GM18951 (cell line): ENCODE measurements around the gene EMC8.

Experiments
- POLR2A ChIP-seq: IDR thresholded peaks from 4 replicates; pipeline ENCODE4 v1.6.1; 2011; ENCODE audit warnings: mild to moderate bottlenecking; ENCODE audit not compliant: insufficient read length, insufficient read depth; ENCODE audit errors: extremely low read depth
- in situ Hi-C: fragments of 300-500 bp; cut with MboI; formaldehyde crosslinking; loops from one replicate; pipeline ENCODE4 v1.12.0; 2022; ENCODE audit warnings: low sequenced_read_pairs, mixed read lengths, inconsistent platforms; ENCODE audit not compliant: unreplicated experiment

Gene EMC8

GRCh38 chr16:85800321-85800669 lies 951 bp upstream of the EMC8 start:
- no peak for TF ChIP-seq POLR2A
- in situ Hi-C loops, result loop anchor here (25.0 kb wide), 1 partner anchor 712 kb away; the partner anchor contains the start of gene FOXF1

- in situ Hi-C loops, result no loop called here
- TF ChIP-seq POLR2A, result no peak
Observed at GRCh38 chr16:85798901-85799496, 345 bp downstream of the EMC8 start.

- in situ Hi-C loops, result no loop called here
- no peak for TF ChIP-seq POLR2A
Observed at GRCh38 chr16:85798283-85798776, 1.0 kb downstream of the EMC8 start.

GRCh38 chr16:85796599-85796998 lies 2.7 kb downstream of the EMC8 start:
- TF ChIP-seq POLR2A, result no peak
- in situ Hi-C loops, result no loop called here

- in situ Hi-C loops, result no loop called here
- TF ChIP-seq POLR2A, result no peak
Observed at GRCh38 chr16:85796152-85796551, 3.2 kb downstream of the EMC8 start.

- in situ Hi-C loops, result no loop called here
- TF ChIP-seq POLR2A, result no peak
Observed at GRCh38 chr16:85794696-85795095, 4.6 kb downstream of the EMC8 start.

GRCh38 chr16:85793662-85794298 lies 5.6 kb downstream of the EMC8 start:
- in situ Hi-C loops, result no loop called here
- TF ChIP-seq POLR2A, result no peak

- TF ChIP-seq POLR2A, result no peak
- in situ Hi-C loops, result no loop called here
Observed at GRCh38 chr16:85789773-85790172, 9.6 kb downstream of the EMC8 start.

- in situ Hi-C loops, result no loop called here
Observed at GRCh38 chr16:85788819-85789218, 10.5 kb downstream of the EMC8 start.

GRCh38 chr16:85785927-85786326 lies 13.4 kb downstream of the EMC8 start:
- no peak for TF ChIP-seq POLR2A
- in situ Hi-C loops, result no loop called here

More at GRCh38 chr16:85788819-85789218, 10.5 kb downstream of the EMC8 start:
- no peak for TF ChIP-seq POLR2A

GRCh38 chr16:85784813-85785212 lies 14.5 kb downstream of the EMC8 start:
- no peak for TF ChIP-seq POLR2A
- in situ Hi-C loops, result no loop called here

- in situ Hi-C loops, result no loop called here
Observed at GRCh38 chr16:85783441-85783840, 15.9 kb downstream of the EMC8 start.

GRCh38 chr16:85782451-85782850 lies 16.9 kb downstream of the EMC8 start:
- no peak for TF ChIP-seq POLR2A

More at GRCh38 chr16:85783441-85783840, 15.9 kb downstream of the EMC8 start:
- TF ChIP-seq POLR2A, result no peak

GRCh38 chr16:85781695-85782370 lies 17.5 kb downstream of the EMC8 start:
- TF ChIP-seq POLR2A, result no peak
- in situ Hi-C loops, result no loop called here

More at GRCh38 chr16:85782451-85782850, 16.9 kb downstream of the EMC8 start:
- in situ Hi-C loops, result no loop called here
